Spleen (tissue), 7 donors: Measurements from ENCODE around the gene ATP2B3.

Experiments
- POLR2AphosphoS5 ChIP-seq, 3 donors: sonication (generic); formaldehyde crosslinking; IDR thresholded peaks; one replicate each; pipeline ENCODE4 v1.5.1; 2017; ENCODE audit warnings: antibody characterized with exemption in 3 of 3
- TF ChIP-seq, protein P1 (sequence below), 11 experiments: fragments of 200-600 bp in 7 of 11; fragments of 450-650 bp in 4 of 11; sonication (generic) in 4 of 11; IDR thresholded peaks in 8 of 11; conservative IDR thresholded peaks in 3 of 11; 1 replicate in 7 of 11; 2 replicates in 4 of 11; pipeline versions ENCODE4 v1.4.0 to v1.8.0; 2016 to 2021; ENCODE audit warnings: antibody characterized with exemption in 11 of 11, inconsistent platforms in 4 of 11, mild to moderate bottlenecking in 1 of 11
- donor health status: DM: no; HTN: no; CAD: no; lungs with moderate emphysema.
- donor health status: DM: no; HTN: no; CAD: no.
- donor health status: DM: no; HTN: no; CAD: no.

DNA sequence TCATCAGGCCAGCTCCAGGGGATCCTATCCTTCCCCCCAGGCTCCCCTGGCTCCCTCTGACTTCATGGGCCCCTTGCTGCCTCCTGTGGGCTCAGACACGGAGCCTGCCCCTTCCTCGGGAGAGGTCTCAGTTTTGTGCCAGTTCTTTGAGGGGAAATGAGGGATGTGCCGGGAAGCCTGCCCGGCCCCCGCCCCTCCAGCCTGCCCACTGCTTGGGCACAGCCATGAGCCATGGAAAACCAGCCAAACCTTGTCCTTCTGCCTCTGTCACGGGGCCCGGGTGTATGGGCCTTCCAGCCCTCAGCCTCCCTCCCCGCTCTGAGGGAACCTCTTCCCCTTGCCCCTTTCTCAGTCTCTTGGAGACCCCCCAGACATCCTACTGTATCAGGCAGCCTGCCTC, 15.9 kb upstream of the ATP2B3 start:
- TF ChIP-seq, protein P1, sequence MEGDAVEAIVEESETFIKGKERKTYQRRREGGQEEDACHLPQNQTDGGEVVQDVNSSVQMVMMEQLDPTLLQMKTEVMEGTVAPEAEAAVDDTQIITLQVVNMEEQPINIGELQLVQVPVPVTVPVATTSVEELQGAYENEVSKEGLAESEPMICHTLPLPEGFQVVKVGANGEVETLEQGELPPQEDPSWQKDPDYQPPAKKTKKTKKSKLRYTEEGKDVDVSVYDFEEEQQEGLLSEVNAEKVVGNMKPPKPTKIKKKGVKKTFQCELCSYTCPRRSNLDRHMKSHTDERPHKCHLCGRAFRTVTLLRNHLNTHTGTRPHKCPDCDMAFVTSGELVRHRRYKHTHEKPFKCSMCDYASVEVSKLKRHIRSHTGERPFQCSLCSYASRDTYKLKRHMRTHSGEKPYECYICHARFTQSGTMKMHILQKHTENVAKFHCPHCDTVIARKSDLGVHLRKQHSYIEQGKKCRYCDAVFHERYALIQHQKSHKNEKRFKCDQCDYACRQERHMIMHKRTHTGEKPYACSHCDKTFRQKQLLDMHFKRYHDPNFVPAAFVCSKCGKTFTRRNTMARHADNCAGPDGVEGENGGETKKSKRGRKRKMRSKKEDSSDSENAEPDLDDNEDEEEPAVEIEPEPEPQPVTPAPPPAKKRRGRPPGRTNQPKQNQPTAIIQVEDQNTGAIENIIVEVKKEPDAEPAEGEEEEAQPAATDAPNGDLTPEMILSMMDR (IDR thresholded peaks at IDR 0.05 in 8 of 11, conservative IDR thresholded peaks at IDR 0.05 in 3 of 11), result no peak
- no peak for TF ChIP-seq POLR2AphosphoS5 (IDR thresholded peaks at IDR 0.05)
